IMR-90 (cell line): ENCODE data around the gene PCED1A. TPM values are rescaled to one million over a fixed set of nuclear protein-coding genes. Genes with fewer than 3 reads are reported as not detected.
A peak's percentile ranks its signal among the peaks of the same experiment; 100 is the strongest.

ENCODE experiments used
- ATAC-seq: fragments of 200-7000 bp; cut with Tn5 transposase; 2 replicates; pipeline ENCODE4 v1.9.1; 2020; ENCODE audit warnings: low read depth, mild to moderate bottlenecking, moderate library complexity
- Bru-seq: library from RNA; stranded (reverse); fragments of 400-500 nt; gene quantifications from one replicate; lab custom pipeline; 2021; lab: Mats Ljungman, UMichigan
- BruChase-seq, 2 experiments: library from RNA; stranded (reverse); fragments of 400-500 nt; gene quantifications; one replicate each; lab custom pipeline; 2021; lab: Mats Ljungman, UMichigan
- BruUV-seq: library from RNA; stranded (reverse); fragments of 400-500 nt; replicated peaks from 2 replicates; lab custom pipeline; 2021; lab: Mats Ljungman, UMichigan
- CTCF ChIA-PET: fragments of 300-600 bp; formaldehyde crosslinking; extraction: SDS; loops from one replicate; lab custom pipeline; 2021; ENCODE audit warnings: antibody characterized with exemption; lab: Yijun Ruan, JAX
- POLR2A ChIA-PET: fragments of 300-600 bp; sonication (Branson Sonifier 250); formaldehyde crosslinking; loops from one replicate; lab custom pipeline; 2022; ENCODE audit warnings: antibody characterized with exemption; ENCODE audit not compliant: unreplicated experiment; lab: Charles Lee
- DNase-seq: peaks from one replicate; pipeline ENCODE4 v3.0.0; 2013
- H2AFZ ChIP-seq: replicated peaks from 2 replicates; pipeline ENCODE3; 2013; ENCODE audit warnings: low read length, mild to moderate bottlenecking; ENCODE audit not compliant: poor library complexity
- H2AK5ac ChIP-seq: 2 replicates; pipeline ENCODE4 v1.6.1; 2013; ENCODE audit warnings: low read depth, low read length, inconsistent platforms
- H2AK9ac ChIP-seq: replicated peaks from 2 replicates; pipeline ENCODE3; 2013; ENCODE audit warnings: mild to moderate bottlenecking, low read depth, low read length, moderate library complexity; ENCODE audit not compliant: poor library complexity
- H2BK120ac ChIP-seq: 2 replicates; pipeline ENCODE4 v1.6.1; 2013; ENCODE audit warnings: low read depth, low read length, inconsistent platforms
- H2BK15ac ChIP-seq: 3 replicates; pipeline ENCODE4 v1.6.1; 2013; ENCODE audit warnings: low read depth, low read length, inconsistent platforms
- H2BK20ac ChIP-seq: 2 replicates; pipeline ENCODE4 v1.6.1; 2013; ENCODE audit warnings: low read depth, mild to moderate bottlenecking, inconsistent platforms, low read length, moderate library complexity
- H2BK5ac ChIP-seq: 2 replicates; pipeline ENCODE4 v1.6.1; 2013; ENCODE audit warnings: mild to moderate bottlenecking, low read depth, low read length, inconsistent platforms; ENCODE audit not compliant: poor library complexity, severe bottlenecking
- H3K14ac ChIP-seq: replicated peaks from 2 replicates; pipeline ENCODE4 v1.6.1; 2013; ENCODE audit warnings: low read depth, low read length, inconsistent platforms
- H3K18ac ChIP-seq: 2 replicates; pipeline ENCODE4 v1.6.1; 2013; ENCODE audit warnings: low read depth, low read length, control low read depth
- H3K23ac ChIP-seq: 2 replicates; pipeline ENCODE4 v1.6.1; 2013; ENCODE audit warnings: low read depth, low read length, inconsistent platforms
- H3K27ac ChIP-seq: 2 replicates; pipeline ENCODE4 v1.5.1; 2013; ENCODE audit warnings: mild to moderate bottlenecking, control low read depth, low read length; ENCODE audit not compliant: insufficient read depth
- H3K27me3 ChIP-seq: 2 replicates; pipeline ENCODE4 v1.6.1; 2013; ENCODE audit warnings: low read length; ENCODE audit not compliant: control insufficient read depth, insufficient read depth
- H3K36me3 ChIP-seq: 2 replicates; pipeline ENCODE4 v1.6.1; 2013; ENCODE audit warnings: low read length, mixed read lengths; ENCODE audit not compliant: control insufficient read depth, insufficient read depth
- H3K4ac ChIP-seq: 2 replicates; pipeline ENCODE4 v1.6.1; 2013; ENCODE audit warnings: low read depth, low read length, inconsistent platforms
- H3K4me1 ChIP-seq: 2 replicates; pipeline ENCODE4 v1.6.1; 2013; ENCODE audit warnings: low read length, mixed read lengths; ENCODE audit not compliant: control insufficient read depth, insufficient read depth
- H3K4me2 ChIP-seq: 2 replicates; pipeline ENCODE4 v1.6.1; 2013; ENCODE audit warnings: low read depth, mild to moderate bottlenecking, control low read depth, low read length, moderate library complexity
- H3K4me3 ChIP-seq: 2 replicates; pipeline ENCODE4 v1.5.1; 2013; ENCODE audit warnings: low read depth, mild to moderate bottlenecking, control low read depth, low read length, moderate library complexity; ENCODE audit not compliant: insufficient read depth
- H3K56ac ChIP-seq: 2 replicates; pipeline ENCODE4 v1.6.1; 2013; ENCODE audit warnings: low read length, inconsistent platforms; ENCODE audit not compliant: insufficient read depth; ENCODE audit errors: extremely low read depth
- H3K79me1 ChIP-seq, 2 experiments: 2 replicates each; pipeline ENCODE4 v1.6.1; 2013; ENCODE audit warnings: low read length in 2 of 2, inconsistent platforms in 1 of 2, low read depth in 1 of 2
- H3K9ac ChIP-seq: 2 replicates; pipeline ENCODE4 v1.6.1; 2013; ENCODE audit warnings: low read depth, low read length, control low read depth
- H3K9me1 ChIP-seq: 2 replicates; pipeline ENCODE4 v1.6.1; 2013; ENCODE audit warnings: low read length, inconsistent platforms; ENCODE audit not compliant: insufficient read depth
- H3K9me3 ChIP-seq: 2 replicates; pipeline ENCODE4 v1.6.1; 2013; ENCODE audit warnings: low read length; ENCODE audit not compliant: control insufficient read depth, insufficient read depth
- H4K20me1 ChIP-seq: 2 replicates; pipeline ENCODE4 v1.6.1; 2013; ENCODE audit warnings: low read length, inconsistent platforms; ENCODE audit not compliant: insufficient read depth
- H4K5ac ChIP-seq: 2 replicates; pipeline ENCODE4 v1.6.1; 2013; ENCODE audit warnings: mild to moderate bottlenecking, low read depth, low read length, control low read depth
- H4K8ac ChIP-seq, 2 experiments: 2 replicates each; pipeline ENCODE4 v1.6.1; 2013; ENCODE audit warnings: low read depth in 2 of 2, low read length in 2 of 2, control low read depth in 1 of 2, inconsistent platforms in 1 of 2
- H4K91ac ChIP-seq: 2 replicates; pipeline ENCODE4 v1.6.1; 2013; ENCODE audit warnings: low read depth, low read length, inconsistent platforms; ENCODE audit not compliant: insufficient read depth
- BHLHE40 ChIP-seq: fragments of 150-350 bp; IDR thresholded peaks from 2 replicates; pipeline ENCODE4 v1.6.1; 2016; ENCODE audit warnings: mild to moderate bottlenecking, low read depth, low read length
- MAFK ChIP-seq: IDR thresholded peaks from 2 replicates; pipeline ENCODE4 v1.6.1; 2012; ENCODE audit warnings: low read depth, low read length, improper control_type of control experiment
- USF2 ChIP-seq: fragments of 150-350 bp; IDR thresholded peaks from 2 replicates; pipeline ENCODE4 v1.6.1; 2017; ENCODE audit warnings: mild to moderate bottlenecking, antibody characterized with exemption, low read length, low read depth
- WGBS, 2 experiments: methylation state at CpG; one replicate each; pipeline versions ENCODE4 v1.1.5 to v1.1.7; 2013; ENCODE audit warnings: missing lambda C conversion rate in 2 of 2; ENCODE audit not compliant: insufficient read length in 1 of 2; ENCODE audit errors: extremely low coverage in 2 of 2; 5-methylcytosine and 5-hydroxymethylcytosine counted together
- dilution Hi-C: fragments of 300-500 bp; cut with HindIII; formaldehyde crosslinking; loops from one replicate; pipeline ENCODE4 v1.14.3; 2018; ENCODE audit warnings: low sequenced_read_pairs; ENCODE audit not compliant: unreplicated experiment
- in situ Hi-C: fragments of 300-500 bp; cut with MboI; formaldehyde crosslinking; loops from 3 replicates; pipeline ENCODE4 v1.14.3; 2019; ENCODE audit warnings: low sequenced_read_pairs, inconsistent platforms, mixed read lengths
- intact Hi-C: fragments of 100-400 bp; cut with micrococcal nuclease; formaldehyde crosslinking; loops from 2 replicates; pipeline ENCODE4 v1.10.0; 2022
- long read RNA-seq: library from polyadenylated mRNA; unstranded; transcript quantifications from one replicate; pipeline ENCODE4 v2.0.0, GENCODE V29; 2021; ENCODE audit not compliant: unreplicated experiment
- polyA plus RNA-seq, 3 experiments: library from polyadenylated mRNA; depleted of rRNA; stranded (reverse); fragments of >200 nt; gene quantifications; 2 replicates each; pipeline ENCODE4 v1.2.3, GENCODE V29; 2012; ENCODE audit warnings: low replicate concordance in 1 of 3
- total RNA-seq: library from RNA; depleted of rRNA; stranded (reverse); fragments of >200 nt; gene quantifications from 2 replicates; pipeline ENCODE4 v1.2.3, GENCODE V29; 2012; rRNA removed

The PCED1A gene
- 8.1 and 9.7 TPM in 2 replicates for total RNA-seq
- 33.4 and 37.0 TPM in 2 replicates for polyA plus RNA-seq (2012; rRNA removed)
- polyA plus RNA-seq (2012; cell fraction: cytosol; rRNA removed), result 17.0 and 26.1 TPM in 2 replicates
- 242 and 445 TPM in 2 replicates for polyA plus RNA-seq (2012; cell fraction: nucleus; rRNA removed; ENCODE audit: low replicate concordance)
- Bru-seq, nascent RNA, result percentile 71 among the genes with signal in this experiment
- percentile 82 among the genes with signal in this experiment for BruChase-seq, experiment 1, labeled RNA remaining after a 6-hour chase
- percentile 84 among the genes with signal in this experiment for BruChase-seq, experiment 2, labeled RNA remaining after a 2-hour chase
- long read RNA-seq, partial matches to known transcripts, result 10 of 25 reads
- long read RNA-seq, other reads (novel, unspliced or antisense), result 15 of 25 reads

GRCh38 chr20:2840138-2840966 lies at the start of gene PCED1A, which contains the start of gene VPS16:
PCED1A (minus strand) TSS chr20:2840655; CDS start chr20:2839912, 743 bp downstream.
VPS16 (plus strand) TSS chr20:2840745; CDS start chr20:2840775, 30 bp downstream.
- H2AK5ac ChIP-seq, result peak within 1 kb of the TSS; percentile 83
- peak; percentile 96 for ATAC-seq
- peak within 1 kb of the TSS; percentile 90 for H3K18ac ChIP-seq
- H3K27ac ChIP-seq, result peak within 1 kb of the TSS; percentile 93
- WGBS, 2 experiments, result 13% methylated on average over 61 of the region's 98 CpGs; no CpG with 5 or more reads in 1 of the 2 experiments
- DNase-seq, result peak; percentile 85
- peak within 1 kb of the TSS; percentile 94 for H2BK5ac ChIP-seq
- H2AK9ac ChIP-seq, result peak within 1 kb of the TSS; percentile 100
- peak within 1 kb of the TSS; percentile 99 for H3K9ac ChIP-seq
- peaks cover 25% of the 10 kb centered on the region for H3K9me1 ChIP-seq
- peak within 1 kb of the TSS; percentile 99 for H2AFZ ChIP-seq
- peak within 1 kb of the TSS; percentile 97 for H4K91ac ChIP-seq
- TF ChIP-seq BHLHE40 (peak; percentile 47; the same call in 1 of the 2 replicates), MAFK (no peak), USF2 (peak; percentile 98)
- CTCF ChIA-PET, result interaction anchor here (0.6 kb wide), 2 partner anchors 116 to 730 kb away, joined by 3 read pairs; no protein-coding TSS in a partner anchor
- POLR2A ChIA-PET, result no interaction called here
- intact Hi-C loops, result loop anchor here (2.0 kb wide), 1 partner anchor 40 kb away; the partner anchor contains the start of gene CPXM1
- peak within 1 kb of the TSS; percentile 95 for H2BK120ac ChIP-seq
- no peaks in the 10 kb centered on the region for H3K9me3 ChIP-seq
- in situ Hi-C loops, result loop anchor here (25.0 kb wide), 1 partner anchor 328 kb away; the partner anchor contains the start of gene ZNF343
- peaks cover 8% of the 10 kb centered on the region for H3K4me1 ChIP-seq
- H3K4me3 ChIP-seq, result peak within 1 kb of the TSS; percentile 92
- peaks cover 25% of the 10 kb centered on the region for H3K36me3 ChIP-seq
- H3K4me2 ChIP-seq, result peak within 1 kb of the TSS; percentile 100
- BruUV-seq, result no TSS peak
- peak within 1 kb of the TSS; percentile 18; the same call in 1 of the 3 replicates for H2BK15ac ChIP-seq
- peak within 1 kb of the TSS; percentile 85 for H3K23ac ChIP-seq
- dilution Hi-C loops, result no loop called here
- peak within 1 kb of the TSS; percentile 98 for H3K4ac ChIP-seq
- peak within 1 kb of the TSS; percentile 99 for H4K5ac ChIP-seq
- H3K14ac ChIP-seq, result peak within 1 kb of the TSS; percentile 91
- no peaks in the 10 kb centered on the region for H4K20me1 ChIP-seq
- H3K79me1 ChIP-seq, result peaks cover 37 to 57% of the 10 kb centered on the region in 2 experiments
- H3K56ac ChIP-seq, result peak within 1 kb of the TSS; percentile 90
- H2BK20ac ChIP-seq, result peak within 1 kb of the TSS; percentile 14; the same call in 1 of the 2 replicates
- no peaks in the 10 kb centered on the region for H3K27me3 ChIP-seq
- H4K8ac ChIP-seq, result peak within 1 kb of the TSS; percentile 97 to 99
